ENCODE results near the gene ITIH6. TPM values are rescaled to one million over a fixed set of nuclear protein-coding genes. Genes with fewer than 3 reads are reported as not detected.

ITIH6 gene
- total RNA-seq, 2 donors from 2014 or later: not detected

GRCh38 chrX:54721424-54721823, 76.6 kb downstream of the ITIH6 start:
- no peak for TF ChIP-seq CTCF (conservative IDR thresholded peaks at IDR 0.05)
- no peaks in the 10 kb centered on the region for H3K36me3 ChIP-seq (ENCODE audit: control insufficient read depth, insufficient read depth, low read length)
- 85 to 96% methylated on average over 3 to 4 of the region's 4 CpGs for whole genome bisulfite sequencing, 2 experiments (ENCODE audit: insufficient coverage in 1 of 2, insufficient read length in 1 of 2)
- peaks cover 38% of the 10 kb centered on the region for H3K27me3 Mint-ChIP-seq (ENCODE audit: insufficient read depth)
- H3K4me1 ChIP-seq (ENCODE audit: control insufficient read depth, insufficient read depth, low read length): no peaks in the 10 kb centered on the region
- no peak overlapping the region for H3K27ac ChIP-seq (ENCODE audit: low read depth, low read length)
- H3K27me3 ChIP-seq (ENCODE audit: control insufficient read depth, insufficient read depth, low read length, poor library complexity, severe bottlenecking): peaks cover 26% of the 10 kb centered on the region
- H3K4me1 Mint-ChIP-seq: peaks cover 4% of the 10 kb centered on the region
- no peak overlapping the region for H3K4me3 Mint-ChIP-seq
- no peaks in the 10 kb centered on the region for H3K9me3 ChIP-seq (ENCODE audit: control insufficient read depth, low read length)
- no peaks in the 10 kb centered on the region for H3K36me3 Mint-ChIP-seq (ENCODE audit: low read depth)
- H3K27ac Mint-ChIP-seq: no peak overlapping the region
- H3K9me3 Mint-ChIP-seq: peaks cover 53% of the 10 kb centered on the region
- no peak for DNase-seq
- H3K4me3 ChIP-seq (ENCODE audit: low read length): no peak overlapping the region
- H3K9ac ChIP-seq (ENCODE audit: extremely low read depth, low read length, poor library complexity, severe bottlenecking): no peak overlapping the region

DNA sequence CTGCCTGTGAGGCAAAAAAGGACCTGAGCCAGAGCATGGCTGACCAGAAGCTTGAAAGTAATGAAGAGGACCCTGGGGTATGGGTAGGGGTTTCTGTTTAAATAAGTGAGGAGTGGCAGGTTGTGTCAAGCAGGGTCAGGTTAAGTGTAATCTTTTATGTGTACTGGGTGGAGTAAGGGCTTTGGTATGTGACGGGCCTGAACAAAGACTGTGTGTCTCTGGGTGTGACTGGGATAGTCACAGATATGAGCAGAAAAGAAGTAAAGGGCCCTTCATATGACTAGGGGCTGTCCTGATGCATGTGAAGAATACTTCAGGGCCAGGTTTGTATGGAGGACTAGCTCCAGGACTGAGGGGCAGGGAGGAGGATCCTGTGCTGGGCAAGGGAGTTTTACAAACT, 82.4 kb downstream of the ITIH6 start:
- no peaks in the 10 kb centered on the region for H3K9me3 ChIP-seq (ENCODE audit: control insufficient read depth, low read length)
- no peak overlapping the region for H3K4me3 ChIP-seq (ENCODE audit: low read length)
- Mint-ChIP-seq H3K9me3 (peaks cover 45% of the 10 kb centered on the region), H3K27me3 (ENCODE audit: insufficient read depth) (peaks cover 16% of the 10 kb centered on the region), H3K4me1 (peaks cover 2% of the 10 kb centered on the region), H3K27ac (no peak overlapping the region), H3K4me3 (no peak overlapping the region), H3K36me3 (ENCODE audit: low read depth) (no peaks in the 10 kb centered on the region)
- H3K27ac ChIP-seq (ENCODE audit: low read depth, low read length): no peak overlapping the region
- TF ChIP-seq CTCF (conservative IDR thresholded peaks at IDR 0.05): no peak
- no peaks in the 10 kb centered on the region for H3K36me3 ChIP-seq (ENCODE audit: control insufficient read depth, insufficient read depth, low read length)
- no peaks in the 10 kb centered on the region for H3K4me1 ChIP-seq (ENCODE audit: control insufficient read depth, insufficient read depth, low read length)
- H3K27me3 ChIP-seq (ENCODE audit: control insufficient read depth, insufficient read depth, low read length, poor library complexity, severe bottlenecking): no peaks in the 10 kb centered on the region
- WGBS, 2 experiments (ENCODE audit: insufficient coverage in 1 of 2, insufficient read length in 1 of 2): 75% methylated on average over 1 of the region's 1 CpG; no CpG with 5 or more reads in 1 of the 2 experiments
- H3K9ac ChIP-seq (ENCODE audit: extremely low read depth, low read length, poor library complexity, severe bottlenecking): no peak overlapping the region
- no peak for DNase-seq

DNA sequence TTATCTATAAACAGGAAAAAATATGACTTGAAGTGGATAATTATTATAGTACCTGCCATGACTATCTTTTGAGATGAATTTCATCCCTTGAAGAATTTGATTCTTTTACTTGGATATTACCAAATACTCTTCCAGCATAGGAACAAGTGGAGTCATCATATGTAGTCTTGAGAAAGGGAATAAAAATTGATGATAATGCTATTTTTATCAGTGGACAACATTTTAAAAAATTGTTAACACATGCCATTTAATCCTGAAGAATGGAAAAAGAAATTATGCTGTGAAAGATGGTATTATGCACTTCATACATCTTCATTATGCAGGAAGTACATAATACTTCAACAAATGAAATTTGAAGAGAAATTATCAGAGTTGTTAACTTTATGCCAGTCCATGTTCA, 83.6 kb downstream of the ITIH6 start:
- Mint-ChIP-seq H3K9me3 (peaks cover 47% of the 10 kb centered on the region), H3K36me3 (ENCODE audit: low read depth) (no peaks in the 10 kb centered on the region), H3K4me1 (peaks cover 2% of the 10 kb centered on the region), H3K27me3 (ENCODE audit: insufficient read depth) (peaks cover 7% of the 10 kb centered on the region), H3K4me3 (no peak overlapping the region), H3K27ac (no peak overlapping the region)
- no peaks in the 10 kb centered on the region for H3K27me3 ChIP-seq (ENCODE audit: control insufficient read depth, insufficient read depth, low read length, poor library complexity, severe bottlenecking)
- no peak overlapping the region for H3K9ac ChIP-seq (ENCODE audit: extremely low read depth, low read length, poor library complexity, severe bottlenecking)
- no peaks in the 10 kb centered on the region for H3K9me3 ChIP-seq (ENCODE audit: control insufficient read depth, low read length)
- H3K27ac ChIP-seq (ENCODE audit: low read depth, low read length): no peak overlapping the region
- no peaks in the 10 kb centered on the region for H3K36me3 ChIP-seq (ENCODE audit: control insufficient read depth, insufficient read depth, low read length)
- DNase-seq: no peak
- H3K4me3 ChIP-seq (ENCODE audit: low read length): no peak overlapping the region
- no peak for TF ChIP-seq CTCF (conservative IDR thresholded peaks at IDR 0.05)
- H3K4me1 ChIP-seq (ENCODE audit: control insufficient read depth, insufficient read depth, low read length): no peaks in the 10 kb centered on the region
